ENCODE results near the gene PSENEN.

Gene PSENEN, protein sequence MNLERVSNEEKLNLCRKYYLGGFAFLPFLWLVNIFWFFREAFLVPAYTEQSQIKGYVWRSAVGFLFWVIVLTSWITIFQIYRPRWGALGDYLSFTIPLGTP

DNA sequence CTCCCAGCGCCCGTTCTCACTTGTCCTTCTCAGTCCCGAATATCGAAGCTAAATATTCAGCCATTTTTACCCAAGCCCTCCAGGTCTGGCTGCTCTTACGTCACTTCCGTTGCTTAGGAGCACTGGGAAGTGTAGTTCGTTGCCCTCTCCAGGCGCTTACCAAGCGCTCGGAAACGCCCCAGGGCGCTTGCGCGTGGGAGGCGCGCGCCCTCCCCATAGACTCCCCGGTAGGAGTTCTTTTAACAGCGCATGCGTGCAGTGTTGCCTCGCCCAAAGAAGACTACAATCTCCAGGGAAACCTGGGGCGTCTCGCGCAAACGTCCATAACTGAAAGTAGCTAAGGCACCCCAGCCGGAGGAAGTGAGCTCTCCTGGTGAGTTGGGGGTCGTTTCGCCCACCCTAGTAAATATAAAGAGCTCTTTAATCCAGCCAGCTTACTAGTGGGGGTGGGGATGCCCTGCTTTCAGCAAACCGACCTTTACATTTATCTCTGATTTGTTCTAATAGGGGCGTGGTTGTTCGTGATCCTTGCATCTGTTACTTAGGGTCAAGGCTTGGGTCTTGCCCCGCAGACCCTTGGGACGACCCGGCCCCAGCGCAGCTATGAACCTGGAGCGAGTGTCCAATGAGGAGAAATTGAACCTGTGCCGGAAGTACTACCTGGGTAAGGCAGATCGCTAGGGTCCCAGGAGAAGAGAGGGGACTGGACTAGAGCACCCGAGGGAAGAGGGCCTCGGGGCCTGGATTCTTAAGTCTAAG is at the start of gene PSENEN, which contains the start of gene U2AF1L4:
PSENEN (plus strand) TSS at position 324 of the 759 bp plus-strand sequence; CDS start at position 604, 280 bp downstream.
U2AF1L4 (minus strand) TSS at position 91 of the 759 bp plus-strand sequence; CDS start at position 64, 27 bp downstream.
- peak; percentile 100 for DNase-seq

DNA sequence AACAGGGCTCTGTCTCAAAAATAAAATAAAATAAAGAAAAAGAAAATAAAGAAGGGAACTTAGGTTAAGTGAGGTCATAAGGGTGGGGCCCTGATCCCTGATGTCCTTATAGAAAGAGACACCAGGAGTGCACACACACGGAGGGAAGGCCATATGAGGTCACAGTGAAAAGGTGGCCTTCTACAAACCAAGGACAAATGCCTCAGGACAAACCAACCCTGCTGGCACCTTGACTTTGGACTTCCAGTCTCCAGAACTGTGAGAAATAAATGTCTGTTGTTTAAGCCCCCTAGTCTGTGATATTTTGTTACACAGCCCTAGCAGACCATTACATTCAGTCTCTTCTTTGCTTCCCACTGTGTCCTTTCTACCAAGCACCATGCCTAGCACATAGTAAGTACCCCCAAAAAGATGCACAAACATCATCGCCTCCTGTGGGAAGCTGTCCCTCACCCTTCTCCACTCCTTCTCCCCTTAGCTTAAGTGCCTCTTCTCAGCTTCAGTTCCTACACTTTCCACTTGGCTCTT is 49.5 kb upstream of the PSENEN start:
- no peak for DNase-seq

DNA sequence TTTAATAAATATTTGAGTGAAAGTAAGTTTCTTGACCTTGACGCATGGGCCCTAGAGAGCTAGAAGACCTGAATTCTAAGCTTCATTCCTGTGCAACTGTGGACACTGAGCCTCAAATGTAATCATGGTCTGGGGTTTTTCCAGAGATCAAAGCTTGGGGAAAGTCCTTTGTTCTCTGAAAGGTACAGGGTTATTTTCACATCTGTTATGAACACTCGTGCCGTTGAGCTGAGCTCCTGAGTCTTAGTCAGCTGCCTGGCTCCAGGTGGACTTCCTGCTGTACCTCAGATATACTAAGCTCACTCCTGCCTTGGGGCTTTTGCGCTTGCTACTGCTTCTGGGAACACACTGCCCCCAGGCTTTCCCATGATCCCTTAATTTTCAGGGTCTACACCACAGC is 48.6 kb upstream of the PSENEN start:
- no peak for DNase-seq

DNA sequence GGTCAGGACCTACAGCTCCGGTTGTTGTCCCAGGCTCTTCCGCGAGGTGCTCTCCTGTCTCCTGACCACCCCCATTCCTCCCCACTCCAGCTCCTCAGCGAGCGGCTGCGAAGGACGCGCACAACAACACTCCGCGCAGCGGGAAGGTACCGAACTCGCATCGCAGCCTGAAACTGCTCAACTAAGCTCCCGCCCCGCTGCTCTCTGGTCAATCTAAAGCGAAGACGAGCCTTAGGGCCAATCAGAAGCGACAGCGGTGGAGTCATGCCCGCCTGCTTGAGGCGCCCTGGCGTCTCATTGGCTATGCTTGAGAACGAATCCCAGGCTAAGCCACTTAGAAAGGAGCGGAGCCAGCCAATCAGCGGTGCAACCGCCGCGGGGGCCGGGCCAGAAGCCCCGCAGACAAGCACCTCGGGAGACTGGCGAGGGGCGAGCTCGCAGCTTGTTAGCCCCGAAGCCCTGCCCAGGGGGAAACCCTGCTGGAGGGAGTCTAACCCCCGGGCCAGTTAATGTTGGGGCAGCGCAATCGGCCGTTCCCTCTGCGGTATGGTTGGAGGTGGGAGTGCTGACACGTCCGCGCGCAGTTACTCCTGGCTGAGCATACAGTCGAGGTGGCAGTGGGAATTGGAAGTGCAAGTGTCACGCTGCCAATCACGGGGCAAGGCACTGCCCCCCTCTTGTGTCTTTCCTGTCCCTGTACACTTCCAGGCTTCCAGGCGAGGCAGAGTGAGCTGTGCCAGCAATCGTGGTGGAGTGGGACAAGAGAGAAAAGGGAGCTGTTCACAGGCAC is 43.0 kb upstream of the PSENEN start:
- DNase-seq: peak; percentile 100

DNA sequence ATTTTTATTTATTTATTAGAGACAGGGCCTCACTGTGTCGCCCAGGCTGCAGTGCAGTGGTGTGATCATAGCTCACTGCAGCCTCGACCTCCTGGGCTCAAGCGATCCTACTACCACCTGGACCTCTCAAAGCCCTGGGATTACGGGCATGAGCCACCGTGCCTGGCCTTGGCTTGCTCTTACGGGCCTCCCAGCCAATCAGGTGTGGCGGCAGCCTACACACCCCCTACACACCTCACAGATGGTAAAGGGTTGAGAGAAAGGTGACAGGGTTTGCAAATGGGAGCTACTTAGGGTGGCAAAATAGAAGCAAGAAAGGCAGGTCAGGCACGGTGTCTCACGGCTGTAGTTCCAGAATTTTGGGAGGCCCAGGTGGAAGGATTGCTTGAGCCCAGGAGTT is 42.1 kb upstream of the PSENEN start:
- DNase-seq: peak; percentile 53

DNA sequence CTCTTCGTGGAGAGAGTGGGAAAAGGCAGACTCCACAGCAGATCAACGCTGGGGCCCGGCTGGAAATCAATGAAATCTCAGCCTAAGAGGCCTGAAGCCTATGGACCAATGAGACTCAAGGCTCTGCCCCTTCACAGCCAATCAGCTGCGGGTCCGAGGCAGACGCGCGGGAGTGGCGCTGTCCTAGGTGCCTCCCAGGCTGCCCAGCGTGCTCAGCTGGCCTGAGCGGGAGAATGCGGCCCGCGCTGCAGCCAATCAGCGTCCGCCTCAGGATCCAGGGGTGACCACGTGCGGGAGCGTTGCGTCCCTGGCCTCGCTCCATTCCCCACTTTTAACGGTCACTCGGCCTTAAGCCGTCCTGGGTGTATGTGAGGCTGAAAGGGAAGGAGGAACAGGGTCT is 41.2 kb upstream of the PSENEN start, which contains the start of gene ZBTB32:
ZBTB32 (plus strand) TSS at position 341 of the 400 bp plus-strand sequence. CDS start 10,069 bp downstream, outside the sequence.
- DNase-seq: no peak

DNA sequence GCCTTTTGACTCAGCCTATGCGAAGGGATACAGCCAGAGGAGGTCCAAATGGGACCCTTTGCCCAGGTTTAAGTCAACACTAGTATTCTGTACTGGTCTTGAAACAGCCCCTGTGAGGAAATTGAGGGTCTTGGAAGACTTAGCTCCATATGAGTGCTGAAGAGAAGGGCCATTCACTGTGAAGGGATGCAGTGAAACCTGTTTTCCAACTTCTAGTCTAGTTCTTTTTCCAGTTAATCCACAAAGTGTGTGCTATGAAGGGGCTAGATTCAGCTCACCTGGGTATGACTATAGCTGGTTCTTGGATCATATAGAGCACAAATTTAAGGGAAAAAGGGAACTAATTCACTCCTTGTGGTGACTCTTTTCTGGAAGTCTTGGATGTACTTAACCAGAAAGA is 37.1 kb upstream of the PSENEN start:
- no peak for DNase-seq

DNA sequence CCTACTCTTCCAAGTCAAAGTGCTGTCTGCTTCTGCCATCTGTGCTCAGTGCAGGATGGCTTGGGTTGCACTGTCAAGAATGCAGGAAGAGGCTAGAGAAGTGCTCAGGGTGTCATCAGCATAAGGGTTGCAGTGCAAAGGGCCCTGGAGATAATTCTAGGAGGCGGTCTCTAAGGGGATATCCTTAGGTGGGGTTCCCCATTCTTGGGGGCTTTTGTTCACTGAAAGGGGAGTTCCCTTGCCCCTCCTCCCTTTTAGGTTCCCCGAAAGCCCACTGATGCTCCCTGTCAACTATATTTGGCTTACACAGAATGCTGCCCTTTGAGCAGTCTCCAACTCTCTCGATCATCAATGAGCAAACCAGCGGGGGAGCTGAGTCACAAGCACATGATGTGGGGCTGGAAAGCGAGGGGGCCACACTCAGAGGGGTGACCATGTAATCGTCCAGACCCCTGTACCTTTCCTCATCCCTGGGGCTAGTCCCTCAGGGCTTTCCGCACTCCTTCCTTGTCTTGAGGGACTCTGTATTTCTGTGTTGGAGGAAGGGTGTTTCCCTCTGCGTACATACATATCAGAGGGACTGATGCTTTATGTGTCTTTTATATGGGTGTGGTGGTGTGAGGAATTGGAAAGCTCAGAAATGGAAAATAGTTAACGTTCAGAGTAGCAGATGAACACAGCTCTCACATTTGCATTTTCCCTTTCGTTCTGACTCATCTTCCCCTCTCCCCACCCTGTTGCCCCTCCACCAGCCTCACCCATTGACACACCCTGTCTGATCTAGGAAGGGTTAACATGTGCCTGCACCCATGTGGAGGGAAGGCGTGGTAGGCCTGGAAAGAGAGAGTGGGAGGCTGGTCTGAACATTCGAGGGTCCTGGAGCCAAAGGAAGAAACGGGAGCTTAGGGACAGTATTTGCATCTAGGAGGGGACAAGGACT is 34.4 kb upstream of the PSENEN start:
- no peak for DNase-seq

DNA sequence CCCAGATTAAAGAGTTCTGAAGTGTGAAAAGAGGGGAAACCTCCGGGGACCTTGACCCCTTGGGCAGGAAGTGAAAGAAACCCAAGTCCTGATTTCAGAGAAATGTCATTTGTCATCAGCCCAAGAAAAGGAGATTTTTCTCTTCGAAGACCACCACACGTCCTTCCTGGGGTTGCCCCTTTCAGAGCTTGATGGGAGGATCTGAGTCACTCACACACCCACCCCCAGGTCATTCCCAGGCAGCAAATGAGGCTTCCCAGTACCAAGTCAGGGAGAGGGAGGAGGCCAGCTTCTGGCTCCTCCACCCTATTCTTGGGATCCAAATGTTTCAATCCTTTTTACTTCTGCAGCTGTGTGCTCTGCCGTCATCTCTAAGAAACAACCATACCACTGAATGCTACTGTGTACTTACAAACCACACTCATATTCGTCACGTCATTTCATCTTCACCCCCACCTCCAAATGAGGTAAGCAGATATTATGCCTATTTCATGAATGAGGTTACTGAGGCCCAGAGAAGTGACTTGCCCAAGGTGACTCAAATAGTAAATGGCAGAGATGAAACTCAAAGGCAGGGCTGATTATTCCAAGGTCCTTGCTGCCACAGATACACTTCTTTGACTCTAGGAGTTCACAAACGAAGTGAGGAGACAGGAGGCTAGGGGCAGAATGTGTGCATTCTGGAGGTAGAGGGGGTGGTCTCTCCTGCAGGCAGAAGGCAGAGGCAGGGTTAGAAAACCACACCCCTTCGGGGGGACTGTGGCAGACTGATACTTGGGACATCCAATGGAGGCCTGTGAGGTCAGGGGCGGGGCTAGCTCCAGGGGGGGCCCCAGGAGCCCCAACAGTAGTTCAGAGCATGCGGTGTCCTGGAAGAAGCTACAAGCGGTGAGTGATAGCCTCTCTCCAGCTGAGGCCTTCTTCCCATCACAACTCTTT is 32.6 kb upstream of the PSENEN start:
- no peak for DNase-seq

DNA sequence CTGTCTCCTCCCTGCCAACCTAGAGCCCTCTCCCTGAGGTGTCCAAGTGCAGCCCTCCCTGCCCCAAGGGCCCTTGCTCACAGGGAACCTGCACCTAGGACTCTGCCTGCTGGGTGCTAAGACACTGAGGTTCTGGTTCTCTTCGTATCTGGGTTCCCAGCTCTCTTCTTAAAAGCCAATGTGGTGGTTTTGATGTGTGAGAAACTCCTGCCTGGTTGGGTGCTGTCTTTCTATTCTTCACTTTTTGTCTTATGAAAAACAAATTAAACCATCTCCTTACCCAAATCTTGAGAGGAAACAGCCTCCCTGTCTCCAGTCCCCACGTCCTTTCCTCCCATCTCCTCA is 32.0 kb upstream of the PSENEN start:
- no peak for DNase-seq

DNA sequence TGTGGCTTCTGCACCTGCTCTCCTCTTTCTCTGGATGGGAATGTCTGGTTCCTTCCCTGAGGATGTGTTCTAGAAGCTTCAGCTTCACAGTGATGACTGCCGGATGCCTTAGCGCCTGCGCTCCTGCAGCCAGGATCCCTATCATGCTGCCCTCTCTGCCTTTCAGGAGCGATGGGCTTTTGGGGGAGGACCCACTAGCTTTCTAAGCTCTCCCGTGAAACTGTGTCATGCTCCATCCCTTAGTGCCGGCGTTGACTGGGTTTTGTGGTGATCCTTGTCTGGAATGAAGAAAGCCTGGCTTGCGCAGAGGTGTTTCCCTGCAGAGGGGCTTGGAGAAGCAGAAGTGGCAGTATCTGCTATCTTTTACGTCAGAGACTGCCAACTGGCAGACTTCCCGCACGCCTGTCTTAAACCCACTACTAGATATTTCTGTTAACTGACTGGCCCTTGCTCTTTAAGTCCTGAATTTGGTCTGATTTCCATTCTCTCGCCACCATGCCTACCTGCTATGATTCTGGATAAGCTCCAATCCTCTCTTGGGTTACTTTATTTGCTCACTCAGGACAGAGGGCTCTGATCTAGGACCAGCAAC is 31.5 kb upstream of the PSENEN start:
- DNase-seq: no peak

DNA sequence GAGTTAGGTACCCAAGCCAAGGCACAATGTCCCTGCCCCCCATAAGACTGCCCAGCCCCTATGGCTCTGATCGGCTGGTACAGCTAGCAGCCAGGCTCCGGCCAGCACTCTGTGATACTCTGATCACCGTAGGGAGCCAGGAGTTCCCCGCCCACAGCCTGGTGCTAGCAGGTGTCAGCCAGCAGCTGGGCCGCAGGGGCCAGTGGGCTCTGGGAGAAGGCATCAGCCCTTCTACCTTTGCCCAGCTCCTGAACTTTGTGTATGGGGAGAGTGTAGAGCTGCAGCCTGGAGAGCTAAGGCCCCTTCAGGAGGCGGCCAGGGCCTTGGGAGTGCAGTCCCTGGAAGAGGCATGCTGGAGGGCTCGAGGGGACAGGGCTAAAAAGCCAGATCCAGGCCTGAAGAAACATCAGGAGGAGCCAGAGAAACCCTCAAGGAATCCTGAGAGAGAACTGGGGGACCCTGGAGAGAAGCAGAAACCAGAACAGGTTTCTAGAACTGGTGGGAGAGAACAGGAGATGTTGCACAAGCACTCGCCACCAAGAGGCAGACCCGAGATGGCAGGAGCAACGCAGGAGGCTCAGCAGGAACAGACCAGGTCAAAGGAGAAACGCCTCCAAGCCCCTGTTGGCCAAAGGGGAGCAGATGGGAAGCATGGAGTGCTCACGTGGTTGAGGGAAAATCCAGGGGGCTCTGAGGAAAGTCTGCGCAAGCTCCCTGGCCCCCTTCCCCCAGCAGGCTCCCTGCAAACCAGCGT is 30.7 kb upstream of the PSENEN start:
- DNase-seq: peak; percentile 49

DNA sequence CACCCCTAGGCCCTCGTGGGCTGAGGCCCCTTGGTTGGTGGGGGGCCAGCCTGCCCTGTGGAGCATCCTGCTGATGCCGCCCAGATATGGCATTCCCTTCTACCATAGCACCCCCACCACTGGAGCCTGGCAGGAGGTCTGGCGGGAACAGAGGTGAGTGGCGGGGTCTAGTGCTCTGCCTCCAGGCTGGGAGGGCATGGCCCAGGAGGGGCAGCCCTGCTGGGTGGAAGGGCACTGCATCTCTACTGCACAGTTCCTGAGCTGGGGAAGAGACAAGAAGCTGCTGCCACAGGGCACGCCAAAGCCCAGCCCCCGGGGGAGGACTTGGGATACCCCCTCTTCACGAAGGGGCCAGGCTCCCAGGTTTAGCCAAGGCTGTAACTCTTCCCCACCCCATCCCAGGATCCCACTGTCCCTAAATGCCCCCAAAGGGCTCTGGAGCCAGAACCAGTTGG is 30.1 kb upstream of the PSENEN start:
- no peak for DNase-seq

DNA sequence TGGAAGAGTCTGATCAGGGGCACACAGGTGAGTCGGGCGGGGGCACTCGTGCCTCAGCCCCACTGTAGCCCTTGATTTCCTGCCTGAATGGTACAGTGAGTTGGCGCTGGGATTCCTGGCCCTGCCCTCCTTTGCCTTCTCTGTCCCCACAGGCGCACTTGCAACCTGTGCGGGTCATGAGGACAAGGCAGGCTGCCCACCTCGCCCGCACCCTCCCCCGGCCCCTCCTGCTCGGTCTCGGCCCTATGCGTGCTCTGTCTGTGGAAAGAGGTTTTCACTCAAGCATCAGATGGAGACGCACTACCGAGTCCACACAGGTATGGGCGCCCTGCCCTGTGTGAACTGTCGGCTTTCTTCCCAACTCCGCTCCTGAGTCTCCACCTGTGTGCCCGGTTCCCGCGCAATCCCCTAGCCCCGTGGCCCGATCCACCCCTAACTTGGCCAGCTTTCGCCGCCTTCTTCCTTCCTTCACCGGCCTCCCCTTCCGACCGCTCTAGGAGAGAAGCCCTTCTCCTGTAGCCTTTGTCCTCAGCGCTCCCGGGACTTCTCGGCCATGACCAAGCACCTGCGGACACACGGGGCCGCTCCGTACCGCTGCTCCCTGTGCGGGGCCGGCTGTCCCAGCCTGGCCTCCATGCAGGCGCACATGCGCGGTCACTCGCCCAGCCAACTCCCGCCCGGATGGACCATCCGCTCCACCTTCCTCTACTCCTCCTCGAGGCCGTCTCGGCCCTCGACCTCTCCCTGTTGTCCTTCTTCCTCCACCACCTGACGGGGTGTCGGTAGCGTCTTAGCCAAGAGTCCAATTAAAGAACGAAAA is 29.3 kb upstream of the PSENEN start:
- DNase-seq: peak; percentile 74

DNA sequence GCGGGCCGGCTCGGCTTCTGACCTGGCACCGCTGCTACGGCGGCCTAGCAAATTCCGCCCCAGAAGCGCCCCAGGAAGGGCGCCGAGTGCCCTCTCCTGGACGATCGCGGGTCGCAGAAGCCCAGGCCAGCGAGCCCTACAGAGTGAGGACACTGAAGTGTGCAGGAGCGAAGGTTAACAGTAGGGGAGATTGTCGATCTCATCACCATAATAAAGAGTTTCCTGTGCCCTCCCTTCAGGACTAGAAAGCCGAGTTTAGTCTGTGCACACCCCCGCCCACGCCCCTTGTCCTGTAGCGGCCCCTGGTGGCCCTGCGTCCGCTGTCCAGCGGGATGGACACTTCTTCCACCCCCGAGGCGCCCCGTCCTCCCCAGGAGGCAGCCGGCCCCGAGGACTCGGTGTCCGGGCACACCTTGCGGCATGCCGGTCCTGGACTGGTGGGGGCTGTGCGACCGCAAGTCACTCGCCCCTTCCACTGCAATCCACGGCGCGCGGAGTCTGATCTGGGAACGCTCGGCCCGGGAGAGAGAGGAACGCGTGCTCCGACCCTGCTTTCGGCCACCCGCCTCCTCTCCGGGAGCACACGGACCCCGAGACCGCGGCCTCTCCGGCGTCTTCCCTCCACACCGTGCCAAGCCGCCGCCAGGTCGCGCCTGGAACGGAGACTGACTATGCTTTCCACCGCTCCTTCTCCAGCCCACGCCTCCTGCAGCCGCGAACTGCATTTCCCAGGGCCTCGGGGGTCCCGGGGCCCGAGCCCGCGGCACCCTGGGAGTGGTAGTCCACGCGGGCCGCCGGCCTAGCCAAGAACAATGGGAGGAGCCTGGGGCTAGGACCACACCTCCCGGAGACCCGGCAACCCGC is 28.4 kb upstream of the PSENEN start:
- peak; percentile 94 for DNase-seq

DNA sequence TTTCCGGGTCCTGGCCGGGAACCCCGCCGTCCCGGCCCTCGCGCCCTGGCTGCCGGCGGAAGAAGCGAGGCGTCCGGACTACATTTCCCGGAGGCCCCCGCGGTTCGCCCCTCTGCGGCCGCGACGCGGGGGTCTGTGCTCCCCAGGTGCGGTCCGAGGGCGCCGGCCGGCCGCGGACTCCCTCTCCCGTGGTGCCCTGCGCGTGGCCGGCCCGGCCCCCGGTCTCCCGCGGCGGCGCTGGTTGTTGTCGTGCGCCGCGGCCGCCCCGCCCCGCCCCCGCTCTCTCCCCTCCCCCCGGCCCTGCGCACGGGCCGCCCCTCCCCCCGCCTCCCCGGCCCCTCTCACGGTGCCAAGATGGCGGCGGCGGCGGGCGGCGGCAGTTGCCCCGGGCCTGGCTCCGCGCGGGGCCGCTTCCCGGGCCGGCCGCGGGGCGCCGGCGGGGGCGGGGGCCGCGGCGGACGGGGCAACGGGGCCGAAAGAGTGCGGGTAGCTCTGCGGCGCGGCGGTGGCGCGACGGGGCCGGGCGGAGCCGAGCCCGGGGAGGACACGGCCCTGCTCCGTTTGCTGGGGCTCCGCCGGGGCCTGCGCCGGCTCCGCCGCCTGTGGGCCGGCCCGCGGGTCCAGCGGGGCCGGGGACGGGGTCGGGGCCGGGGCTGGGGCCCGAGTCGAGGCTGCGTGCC is 27.6 kb upstream of the PSENEN start, which contains the start of gene KMT2B:
KMT2B (plus strand) TSS at position 339 of the 680 bp plus-strand sequence; CDS start at position 355, 16 bp downstream.
- DNase-seq: peak; percentile 100
